Stimulated activated CD8-positive, alpha-beta memory T cell treated with anti-CD3 and anti-CD28 coated beads, Interleukin-4, amount 100 ng/mL, for 4 hours (primary cell): ENCODE measurements around the gene WDR70.
"Not testable (repeated sequence)": the region's sequence is repeated elsewhere in the genome, so short reads cannot be mapped to it uniquely, and the experiment has no call there.

Experiments
- DNase-seq, 2 donors: peaks; one replicate each; pipeline ENCODE4 v3.0.0-alpha.2; 2020; ENCODE audit warnings: low read depth in 2 of 2, low spot score in 1 of 2

Gene WDR70

GRCh38 chr5:37453252-37453651 lies 74.1 kb downstream of the WDR70 start:
- not testable (repeated sequence) for DNase-seq

GRCh38 chr5:37454402-37455055 lies 75.4 kb downstream of the WDR70 start:
- DNase-seq = not testable (repeated sequence)

GRCh38 chr5:37463191-37464051 lies 84.3 kb downstream of the WDR70 start:
- DNase-seq = not testable (repeated sequence)

GRCh38 chr5:37464581-37464980 lies 85.5 kb downstream of the WDR70 start:
- DNase-seq = not testable (repeated sequence)

GRCh38 chr5:37469383-37469782 lies 90.3 kb downstream of the WDR70 start:
- not testable (repeated sequence) for DNase-seq

GRCh38 chr5:37471666-37472197 lies 92.6 kb downstream of the WDR70 start:
- DNase-seq = no peak

- DNase-seq = no peak
Measured at GRCh38 chr5:37477426-37477825, 98.3 kb downstream of the WDR70 start.

- DNase-seq = no peak
Measured at GRCh38 chr5:37478121-37478894, 99.2 kb downstream of the WDR70 start.

GRCh38 chr5:37481395-37481794 lies 102.3 kb downstream of the WDR70 start:
- DNase-seq = not testable (repeated sequence)

GRCh38 chr5:37490120-37490810 lies 111.1 kb downstream of the WDR70 start:
- DNase-seq = no peak

GRCh38 chr5:37490931-37491330 lies 111.8 kb downstream of the WDR70 start:
- DNase-seq = no peak

- no peak for DNase-seq
Measured at GRCh38 chr5:37492778-37493555, 113.8 kb downstream of the WDR70 start.

- DNase-seq = no peak
Measured at GRCh38 chr5:37494756-37495155, 115.6 kb downstream of the WDR70 start.

- DNase-seq = no peak
Measured at GRCh38 chr5:37495210-37495609, 116.1 kb downstream of the WDR70 start.

- no peak for DNase-seq
Measured at GRCh38 chr5:37495668-37496347, 116.7 kb downstream of the WDR70 start.

GRCh38 chr5:37496902-37497445 lies 117.9 kb downstream of the WDR70 start:
- no peak for DNase-seq

GRCh38 chr5:37501152-37501551 lies 122.0 kb downstream of the WDR70 start:
- DNase-seq = no peak

- DNase-seq = no peak
Measured at GRCh38 chr5:37506241-37506640, 127.1 kb downstream of the WDR70 start.

- no peak for DNase-seq
Measured at GRCh38 chr5:37506722-37507121, 127.6 kb downstream of the WDR70 start.
